H7 (cell line): ENCODE measurements around the gene BARHL2. TPM values are rescaled to one million over a fixed set of nuclear protein-coding genes. Genes with fewer than 3 reads are reported as not detected.

Experiments
- DNase-seq: peaks from one replicate; pipeline ENCODE4 v3.0.0; 2012
- H3K27me3 ChIP-seq: 2 replicates; pipeline ENCODE4 v1.6.0; 2011; ENCODE audit warnings: mild to moderate bottlenecking, low read length; ENCODE audit not compliant: control insufficient read depth, insufficient read depth
- H3K36me3 ChIP-seq: replicated peaks from 2 replicates; pipeline ENCODE4 v1.5.1; 2011; ENCODE audit warnings: low read length; ENCODE audit not compliant: control insufficient read depth, insufficient read depth
- H3K4me3 ChIP-seq: 2 replicates; pipeline ENCODE4 v1.5.1; 2011; ENCODE audit warnings: low read depth, mild to moderate bottlenecking, control low read depth, low read length, moderate library complexity; ENCODE audit not compliant: insufficient read depth
- total RNA-seq: library from RNA; depleted of rRNA; stranded (reverse); fragments of >200 nt; shearing (Covaris generic); gene quantifications from 2 replicates; pipeline ENCODE4 v1.2.3, GENCODE V29; 2014

The BARHL2 gene
- total RNA-seq, 1 experiment from 2014 or later: not detected

DNA sequence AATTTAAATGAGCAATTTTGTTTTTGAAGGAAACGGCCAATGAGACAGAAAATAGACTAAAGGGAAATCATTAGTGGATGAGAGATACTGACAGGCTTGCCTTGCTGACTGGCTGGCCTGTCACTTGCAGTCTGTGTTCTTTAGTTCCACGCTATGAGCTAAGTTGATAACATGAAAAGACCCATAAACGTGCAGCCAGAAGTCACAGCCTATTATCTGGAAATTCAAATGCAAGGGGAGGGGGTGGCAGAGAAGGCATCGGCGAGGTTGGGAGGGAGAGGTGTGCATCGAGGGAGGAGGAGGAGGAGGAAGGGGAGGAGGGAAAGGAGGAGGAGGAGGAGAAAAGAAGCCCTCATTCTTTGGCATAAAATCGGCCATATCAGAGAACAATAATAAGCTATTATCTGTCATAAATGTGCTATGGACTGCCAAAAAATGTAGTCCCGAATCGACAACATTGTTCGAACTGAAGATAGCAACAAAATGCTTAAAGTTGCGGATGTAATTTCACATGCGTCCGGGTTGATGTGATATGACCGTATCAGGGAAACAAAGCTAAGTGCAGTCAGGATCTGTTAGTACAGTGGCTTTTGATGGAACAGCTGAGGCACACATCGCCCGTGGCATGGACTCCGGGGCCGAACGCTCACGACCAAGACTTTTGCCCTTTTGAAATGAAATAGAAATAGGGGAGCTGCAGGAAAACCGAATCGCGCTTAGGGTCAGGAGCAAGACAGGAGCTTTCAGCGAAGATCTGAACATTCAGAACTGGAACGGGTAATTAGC lies 11.6 kb upstream of the BARHL2 start:
- H3K4me3 ChIP-seq: no peak overlapping the region
- peaks cover 96% of the 10 kb centered on the region for H3K27me3 ChIP-seq
- no peaks in the 10 kb centered on the region for H3K36me3 ChIP-seq
- DNase-seq: peak; percentile 51

DNA sequence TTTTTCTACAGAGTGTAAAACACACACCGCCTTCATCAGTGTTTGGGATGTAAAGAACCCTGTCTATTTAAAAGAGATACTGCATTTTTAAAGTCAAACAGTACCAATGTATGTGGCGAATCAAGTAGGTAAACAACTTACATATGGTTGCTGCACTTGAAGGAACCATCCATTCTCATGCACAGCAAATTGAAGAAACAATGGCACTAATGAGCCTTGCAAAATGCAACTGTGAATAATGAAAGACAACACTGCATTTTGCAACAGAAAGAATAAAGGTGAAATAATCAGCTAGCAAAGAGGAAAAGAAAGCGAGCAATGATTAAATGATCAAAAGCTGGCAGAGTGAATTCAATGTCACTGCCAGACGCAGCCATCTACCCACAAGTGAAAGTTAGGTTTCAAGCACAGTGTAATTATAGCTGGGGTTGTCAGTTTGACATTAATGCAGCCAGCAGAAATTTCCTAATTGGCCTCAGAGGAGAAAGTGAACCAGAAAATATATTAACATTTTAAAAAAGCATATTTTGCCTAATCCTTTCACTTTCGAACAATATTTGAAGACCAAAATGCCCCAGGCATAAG lies 10.9 kb upstream of the BARHL2 start:
- H3K36me3 ChIP-seq: no peaks in the 10 kb centered on the region
- H3K4me3 ChIP-seq: no peak overlapping the region
- peak; percentile 39 for DNase-seq
- peaks cover 99% of the 10 kb centered on the region for H3K27me3 ChIP-seq

DNA sequence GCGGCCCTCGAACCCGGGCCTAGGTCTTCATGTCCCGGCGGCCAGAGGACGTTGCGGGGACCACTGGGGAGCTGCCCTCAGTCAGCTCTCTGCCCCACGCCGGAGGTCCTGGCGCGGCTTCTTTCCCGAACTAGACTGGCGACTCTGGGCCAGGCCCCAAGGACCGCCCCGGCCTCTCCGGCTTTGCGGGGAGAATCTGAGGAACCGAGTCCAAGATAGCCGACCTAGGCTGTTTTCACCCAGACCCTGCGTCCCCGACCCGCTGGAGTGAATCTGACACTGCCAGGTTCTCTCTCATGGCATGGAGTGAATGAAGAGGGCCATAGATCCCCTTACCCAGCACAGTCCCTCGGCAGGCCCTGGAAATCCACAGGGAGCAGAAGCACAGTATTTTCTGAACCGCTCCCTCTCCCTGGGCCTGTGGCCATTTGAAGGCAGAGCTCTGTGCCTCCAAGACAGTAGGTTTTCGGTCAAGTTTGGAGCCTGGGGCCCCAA lies 9.9 kb upstream of the BARHL2 start:
- no peak overlapping the region; the same call in 1 of the 2 replicates for H3K4me3 ChIP-seq
- H3K27me3 ChIP-seq: peaks cover 99% of the 10 kb centered on the region
- DNase-seq: peak; percentile 62
- H3K36me3 ChIP-seq: no peaks in the 10 kb centered on the region

DNA sequence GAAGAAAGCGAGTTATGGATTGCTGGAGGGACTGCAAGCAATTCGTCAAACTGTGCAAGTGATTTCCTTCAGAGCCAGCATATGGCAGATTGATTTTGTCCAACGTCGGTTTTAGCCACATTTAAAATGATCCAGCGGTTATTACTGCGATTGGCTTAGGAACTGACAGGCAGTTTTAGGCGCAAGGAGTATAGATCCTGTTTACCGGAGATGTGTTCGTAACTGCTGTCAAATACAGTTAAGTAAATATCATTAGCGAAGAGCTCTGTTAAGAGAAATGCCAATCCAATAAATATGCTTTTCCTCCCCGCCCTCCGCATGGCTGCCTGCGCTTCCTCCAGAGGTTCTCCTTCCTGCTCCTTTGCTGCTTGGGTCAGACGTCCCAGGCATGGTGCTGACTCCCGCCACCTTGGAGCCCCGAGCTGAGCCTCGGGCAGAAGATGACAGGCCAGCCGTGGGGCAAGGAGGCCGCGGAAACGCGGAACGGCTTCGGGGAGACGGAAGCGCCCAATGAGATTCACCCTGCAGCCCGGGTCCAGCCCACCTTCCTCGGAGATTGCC lies 9.4 kb upstream of the BARHL2 start:
- H3K36me3 ChIP-seq: no peaks in the 10 kb centered on the region
- peaks cover 99% of the 10 kb centered on the region for H3K27me3 ChIP-seq
- no peak for DNase-seq
- H3K4me3 ChIP-seq: no peak overlapping the region; the same call in 1 of the 2 replicates

DNA sequence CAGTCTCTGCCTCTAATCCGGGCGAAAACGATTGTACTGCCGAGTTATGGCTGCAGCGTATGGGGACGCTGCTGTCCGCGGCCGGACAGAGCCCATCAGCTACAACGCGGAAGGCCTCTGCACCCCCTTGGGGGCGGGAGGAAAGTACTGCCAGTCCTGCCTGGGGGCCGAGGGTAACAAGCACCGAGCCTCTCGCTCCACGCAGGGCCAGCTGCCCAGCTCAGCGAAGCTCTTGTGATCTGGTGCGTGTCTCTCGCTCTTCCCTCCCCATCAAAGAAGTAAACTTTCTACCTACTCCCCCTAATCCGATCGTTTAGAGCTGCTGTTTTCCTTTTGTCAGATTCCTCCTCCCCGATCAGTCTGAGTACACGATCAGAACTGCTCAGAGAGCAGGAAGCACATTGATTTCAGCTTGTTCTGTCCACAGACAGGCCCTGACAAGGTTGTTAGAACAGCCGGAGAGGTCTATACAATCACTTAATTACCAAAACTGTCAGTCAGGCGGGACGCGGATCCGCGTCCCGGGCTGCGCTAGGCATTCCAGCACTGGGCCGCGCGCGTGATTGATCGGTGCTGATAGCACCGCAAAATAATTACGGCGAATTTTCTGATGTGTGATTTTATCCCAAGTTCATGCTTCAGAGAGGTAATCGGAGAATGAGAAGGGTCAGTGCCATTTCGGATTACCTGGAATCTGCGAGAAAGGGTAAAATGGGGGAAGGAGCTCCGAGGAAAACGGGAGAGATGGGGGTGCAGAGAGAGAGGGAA lies 8.7 kb upstream of the BARHL2 start:
- peak; percentile 79 for DNase-seq
- Histone ChIP-seq H3K36me3 (no peaks in the 10 kb centered on the region), H3K27me3 (peaks cover 99% of the 10 kb centered on the region), H3K4me3 (peak overlapping the region; percentile 32)

DNA sequence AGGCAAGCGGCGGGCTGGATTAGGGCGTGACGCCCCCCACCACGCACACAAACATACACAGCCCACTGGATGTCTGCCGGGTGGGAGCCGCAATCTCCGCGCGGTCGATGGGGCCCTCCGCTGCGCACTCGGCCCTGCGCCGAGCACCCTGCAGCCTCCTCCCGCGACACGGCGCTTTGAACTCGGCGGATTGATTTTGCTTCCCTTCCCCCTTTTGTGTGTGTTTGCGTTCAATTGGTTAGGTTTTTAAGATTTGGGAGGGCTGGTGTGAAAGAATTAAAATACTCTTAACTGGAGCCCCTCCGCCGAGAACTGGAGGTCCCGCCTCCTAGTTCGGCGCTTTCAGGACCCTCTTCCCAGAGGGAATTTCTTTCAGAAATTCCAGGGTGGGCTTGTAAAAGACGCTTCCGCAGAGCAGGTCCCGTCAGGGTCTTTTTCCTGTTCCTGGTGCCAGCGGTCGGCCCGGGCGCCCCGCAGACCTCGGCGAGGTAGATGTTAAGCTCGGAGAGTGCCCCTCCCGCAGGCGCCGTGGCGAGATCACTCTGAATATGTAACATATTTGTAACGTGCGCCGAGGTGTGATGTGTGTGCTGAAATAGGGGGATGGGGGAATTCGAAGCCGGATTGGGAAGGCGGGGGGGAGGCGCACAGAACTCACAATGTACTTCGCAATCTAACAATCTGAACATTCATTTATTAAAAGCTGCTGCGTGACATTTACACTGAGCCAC lies 8.0 kb upstream of the BARHL2 start:
- Histone ChIP-seq H3K36me3 (no peaks in the 10 kb centered on the region), H3K27me3 (peaks cover 99% of the 10 kb centered on the region), H3K4me3 (peak overlapping the region; percentile 32)

DNA sequence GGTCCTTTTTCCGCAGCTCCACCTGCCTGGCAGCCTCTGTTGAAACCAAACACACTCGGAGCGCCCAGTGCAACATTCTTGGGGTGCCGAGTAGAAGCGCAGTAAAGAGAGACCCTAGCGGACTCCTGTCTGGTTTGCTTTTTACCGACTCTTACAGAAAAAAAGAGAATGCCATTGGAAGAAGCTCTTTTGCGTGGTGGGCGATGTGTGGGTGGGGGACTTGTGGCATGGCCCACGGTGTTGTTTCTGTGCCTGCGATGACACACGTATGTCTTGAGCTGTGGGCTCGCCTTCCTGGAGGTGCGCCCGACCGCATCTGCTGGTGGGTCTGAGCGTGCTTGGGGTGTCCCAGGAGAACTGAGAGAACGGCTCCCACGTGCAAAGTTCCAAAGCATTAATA lies 7.3 kb upstream of the BARHL2 start:
- no peaks in the 10 kb centered on the region for H3K36me3 ChIP-seq
- no peak overlapping the region; the same call in 1 of the 2 replicates for H3K4me3 ChIP-seq
- DNase-seq: peak; percentile 41
- peaks cover 100% of the 10 kb centered on the region for H3K27me3 ChIP-seq

More for the DNA sequence above, 8.0 kb upstream of the BARHL2 start:
- DNase-seq: peak; percentile 72

DNA sequence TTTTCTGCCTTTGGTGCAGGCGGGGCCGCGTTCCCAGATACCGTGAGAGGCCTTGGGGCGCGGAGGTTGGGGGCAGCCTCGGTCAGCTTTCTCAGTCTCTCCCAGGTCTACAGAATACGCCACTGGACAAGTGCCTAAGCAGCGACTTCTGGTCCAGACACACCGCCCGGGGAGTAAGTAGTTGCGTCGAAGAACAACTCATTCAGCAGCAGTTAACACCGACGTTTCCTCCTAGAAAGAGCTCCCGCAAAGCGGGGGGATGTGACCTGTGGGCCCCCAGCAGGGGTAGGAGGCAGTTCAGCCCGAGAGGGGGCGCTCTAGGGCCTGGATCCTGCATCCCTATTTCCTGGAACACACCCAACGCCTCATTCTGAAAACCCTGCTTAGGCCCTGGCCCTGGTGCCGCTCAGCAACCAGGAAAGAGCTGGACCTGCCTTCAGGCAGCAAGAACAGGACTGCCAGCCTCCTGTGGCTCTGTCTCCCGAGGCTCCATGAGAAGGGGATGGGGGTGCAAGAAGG lies 6.5 kb upstream of the BARHL2 start:
- peak overlapping the region; percentile 26 for H3K4me3 ChIP-seq
- H3K36me3 ChIP-seq: no peaks in the 10 kb centered on the region
- DNase-seq: peak; percentile 94
- H3K27me3 ChIP-seq: peaks cover 100% of the 10 kb centered on the region

DNA sequence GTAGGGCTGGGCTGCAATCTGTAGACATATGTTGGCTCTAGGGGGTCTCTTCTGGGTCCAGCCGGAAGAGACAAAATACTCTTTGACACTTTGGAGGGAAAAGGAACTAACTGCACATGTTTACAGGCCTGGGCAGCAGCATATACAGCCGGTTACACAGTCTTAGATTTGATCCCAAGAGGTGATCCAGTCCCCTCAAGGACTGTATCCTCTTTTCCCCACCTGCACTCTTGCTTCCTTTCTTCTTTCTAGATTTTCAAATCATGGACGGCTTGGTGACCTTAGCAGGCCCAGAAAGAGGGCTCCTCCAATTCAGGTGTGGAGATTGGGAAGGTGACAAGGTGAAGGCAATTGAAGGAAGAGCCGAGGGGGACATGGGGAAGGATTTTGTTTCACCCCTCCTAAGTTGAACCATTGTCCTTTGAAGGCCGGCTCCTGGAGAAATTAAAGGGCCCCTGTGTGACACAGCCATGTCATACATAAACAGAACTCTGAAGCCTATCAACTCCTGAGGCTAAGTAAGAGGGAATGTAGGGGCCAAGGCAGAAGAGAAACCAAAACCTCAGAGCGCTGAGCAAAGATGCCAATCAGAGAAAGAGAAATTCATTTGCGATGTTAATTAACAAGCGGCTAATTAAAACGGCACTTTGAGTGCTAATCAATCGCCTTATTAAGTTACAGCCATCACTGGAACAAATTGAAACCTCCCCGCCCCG lies 5.9 kb upstream of the BARHL2 start:
- H3K36me3 ChIP-seq: no peaks in the 10 kb centered on the region
- H3K4me3 ChIP-seq: peak overlapping the region; percentile 26; the same call in 1 of the 2 replicates
- H3K27me3 ChIP-seq: peaks cover 100% of the 10 kb centered on the region
- no peak for DNase-seq

DNA sequence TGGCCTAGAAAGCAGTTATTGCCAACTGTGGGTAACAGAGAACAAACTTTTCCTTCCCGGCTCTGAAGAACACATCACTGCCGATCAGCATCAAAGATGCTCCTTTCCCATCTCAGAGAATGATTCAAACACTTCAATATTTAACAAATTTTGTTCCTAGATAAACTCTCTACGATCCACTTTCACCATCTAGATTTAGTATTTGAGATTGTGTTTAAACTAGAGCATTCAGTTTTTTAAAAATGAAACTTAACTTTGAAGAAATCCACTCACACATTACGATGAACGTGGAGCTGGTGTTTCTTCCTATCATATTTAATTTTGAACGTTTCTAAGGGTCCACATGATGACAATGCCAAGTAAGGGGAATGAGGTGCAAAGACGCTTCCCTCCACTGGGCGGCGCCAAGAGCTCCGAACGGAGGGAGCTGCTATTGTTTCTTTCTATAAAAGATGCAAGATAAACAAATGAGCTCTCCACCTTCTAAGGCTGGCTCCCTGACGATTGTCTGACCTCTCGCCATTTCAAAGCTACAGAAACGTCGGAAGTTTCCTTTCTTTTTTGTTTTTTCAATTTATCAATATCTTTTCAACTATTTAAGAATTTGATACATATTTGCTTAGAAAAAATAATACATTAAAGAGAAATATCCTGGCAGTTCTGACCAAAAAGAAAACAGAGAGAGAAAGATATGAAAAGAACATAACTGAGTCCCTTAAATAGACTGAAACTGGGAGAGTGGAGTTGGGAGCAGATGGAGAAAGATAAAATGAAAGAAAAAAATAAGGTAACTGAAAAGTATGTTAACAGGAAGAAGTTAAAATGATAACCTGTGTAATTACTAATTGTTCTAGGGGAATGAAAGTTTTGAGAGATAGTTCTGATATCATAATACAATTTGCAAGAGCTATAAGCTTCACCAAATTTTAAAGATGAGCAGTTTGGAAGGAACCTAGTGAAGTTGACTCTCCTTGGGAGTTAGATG lies 4.4 kb upstream of the BARHL2 start:
- DNase-seq: peak; percentile 84
- Histone ChIP-seq H3K36me3 (no peaks in the 10 kb centered on the region), H3K27me3 (peaks cover 98% of the 10 kb centered on the region), H3K4me3 (no peak overlapping the region)

DNA sequence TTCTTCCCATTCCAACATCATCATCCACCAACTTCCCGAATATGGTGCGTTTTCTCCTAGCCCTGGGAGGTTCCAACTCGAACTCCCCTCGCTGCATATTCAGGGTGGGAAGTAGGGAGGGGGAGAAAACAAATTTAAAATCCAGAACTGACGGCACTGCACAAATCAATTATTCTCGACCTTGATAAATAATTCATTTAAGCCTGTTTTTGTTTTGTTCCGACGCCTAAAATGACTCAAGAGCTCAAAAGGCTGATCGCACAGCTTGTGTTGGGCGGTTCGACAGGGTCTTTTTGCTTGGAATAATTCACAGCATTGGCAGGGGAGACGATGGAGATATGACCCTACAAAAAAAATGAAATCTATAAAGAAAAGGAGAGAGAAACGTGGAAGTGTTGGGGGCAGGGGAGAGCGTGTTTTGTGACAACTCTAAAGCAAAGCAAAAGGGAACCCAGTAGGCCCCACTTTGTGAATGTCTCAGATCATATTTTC lies 3.1 kb upstream of the BARHL2 start:
- H3K27me3 ChIP-seq: peaks cover 98% of the 10 kb centered on the region
- no peak for DNase-seq
- no peaks in the 10 kb centered on the region for H3K36me3 ChIP-seq
- H3K4me3 ChIP-seq: peak overlapping the region; percentile 21
